CD4-positive, alpha-beta T cell treated with Interleukin-6 at 100 ng/mL for 8 hours (primary cell): ENCODE measurements around the gene DUSP28.
"Not testable (repeated sequence)": the region's sequence is repeated elsewhere in the genome, so short reads cannot be mapped to it uniquely, and the experiment has no call there.

Experiments used
- DNase-seq: peaks from one replicate; pipeline ENCODE4 v3.0.0-alpha.2; 2020; ENCODE audit warnings: mixed read lengths, low spot score

The DUSP28 gene

GRCh38 chr2:240527153-240527750 is 32.9 kb upstream of the DUSP28 start:
- no peak for DNase-seq

- DNase-seq, result no peak
Observed at GRCh38 chr2:240528406-240529040, 31.6 kb upstream of the DUSP28 start.

GRCh38 chr2:240529344-240529999 is 30.7 kb upstream of the DUSP28 start:
- DNase-seq, result no peak

- DNase-seq, result no peak
Observed at GRCh38 chr2:240530181-240530580, 30.0 kb upstream of the DUSP28 start.

GRCh38 chr2:240531038-240531437 is 29.1 kb upstream of the DUSP28 start:
- no peak for DNase-seq

- no peak for DNase-seq
Observed at GRCh38 chr2:240532031-240532775, 28.0 kb upstream of the DUSP28 start.

GRCh38 chr2:240538031-240538780 is 22.0 kb upstream of the DUSP28 start:
- DNase-seq, result no peak

GRCh38 chr2:240539101-240539500 is 21.1 kb upstream of the DUSP28 start:
- not testable (repeated sequence) for DNase-seq

- DNase-seq, result no peak
Observed at GRCh38 chr2:240539906-240540305, 20.3 kb upstream of the DUSP28 start.

- DNase-seq, result no peak
Observed at GRCh38 chr2:240551288-240551687, 8.9 kb upstream of the DUSP28 start.

GRCh38 chr2:240551811-240552210 is 8.3 kb upstream of the DUSP28 start:
- no peak for DNase-seq

- no peak for DNase-seq
Observed at GRCh38 chr2:240553956-240554480, 6.1 kb upstream of the DUSP28 start.

- DNase-seq, result no peak
Observed at GRCh38 chr2:240554767-240555493, 5.2 kb upstream of the DUSP28 start.

- no peak for DNase-seq
Observed at GRCh38 chr2:240555541-240556250, 4.5 kb upstream of the DUSP28 start.

GRCh38 chr2:240556553-240557100 is 3.5 kb upstream of the DUSP28 start:
- DNase-seq, result peak; percentile 72

GRCh38 chr2:240557101-240557751 is 2.9 kb upstream of the DUSP28 start:
- no peak for DNase-seq

- DNase-seq, result peak; percentile 50
Observed at GRCh38 chr2:240557808-240558207, 2.3 kb upstream of the DUSP28 start, which contains the start of gene ANKMY1. Gene ANKMY1 (minus strand): TSS chr2:240557988. CDS start chr2:240557335, 653 bp downstream.

- no peak for DNase-seq
Observed at GRCh38 chr2:240558236-240558761, 1.9 kb upstream of the DUSP28 start.

- no peak for DNase-seq
Observed at GRCh38 chr2:240559286-240559685, 871 bp upstream of the DUSP28 start.
